ENCODE results near the gene RAB3A.

The RAB3A gene

GRCh38 chr19:18223860-18224524, 20.1 kb upstream of the RAB3A start (continued):
- TF ChIP-seq AEBP2 (tag by site-specific recombination; IDR thresholded peaks at IDR 0.05; ENCODE audit: borderline replicate concordance), result no peak
- TF ChIP-seq ZBTB20 (tag by site-specific recombination; IDR thresholded peaks at IDR 0.05), result no peak
- no peak for TF ChIP-seq ZNF23 (tag by site-specific recombination; IDR thresholded peaks at IDR 0.05; ENCODE audit: borderline replicate concordance)
- no peak for TF ChIP-seq SETDB1 (IDR thresholded peaks at IDR 0.05; ENCODE audit: insufficient read length, low read length)
- peak; percentile 71 for TF ChIP-seq ZNF324 (tag by site-specific recombination; IDR thresholded peaks at IDR 0.05)
- TF ChIP-seq ZNF610 (tag by site-specific recombination; IDR thresholded peaks at IDR 0.05; ENCODE audit: borderline replicate concordance), result 0 out of 2 replicates have a peak, but pooled peaks have one; percentile 50
- peak; percentile 85 for TF ChIP-seq ZNF580 (tag by site-specific recombination; IDR thresholded peaks at IDR 0.05)
- no peak for TF ChIP-seq ZNF362 (tag by site-specific recombination; IDR thresholded peaks at IDR 0.05)
- TF ChIP-seq ZBTB10 (tag by site-specific recombination; IDR thresholded peaks at IDR 0.05), result peak; percentile 65
- TF ChIP-seq ZFHX2 (tag by site-specific recombination; conservative IDR thresholded peaks at IDR 0.05), result peak; percentile 66; the same call in 1 of the 2 replicates
- no peak for TF ChIP-seq ZFP41 (tag by site-specific recombination; IDR thresholded peaks at IDR 0.05; ENCODE audit: borderline replicate concordance)
- peak; percentile 59; the same call in 1 of the 2 replicates for TF ChIP-seq ZNF76 (tag by site-specific recombination; IDR thresholded peaks at IDR 0.05; ENCODE audit: borderline replicate concordance, low read depth)
- TF ChIP-seq ZNF398 (tag by site-specific recombination; IDR thresholded peaks at IDR 0.05), result peak; percentile 45; the same call in 1 of the 2 replicates
- TF ChIP-seq ZNF548 (tag by site-specific recombination; IDR thresholded peaks at IDR 0.05), result no peak
- no peak for TF ChIP-seq ZNF704 (tag by site-specific recombination; IDR thresholded peaks at IDR 0.05)
- TF ChIP-seq ZNF48 (tag by site-specific recombination; IDR thresholded peaks at IDR 0.05), result no peak
- peak; percentile 66 for TF ChIP-seq ZNF629 (tag by site-specific recombination; IDR thresholded peaks at IDR 0.05)
- TF ChIP-seq ZNF596 (tag by site-specific recombination; IDR thresholded peaks at IDR 0.05), result peak; percentile 38; the same call in 1 of the 2 replicates
- peak; percentile 96 for TF ChIP-seq KLF9 (tag by site-specific recombination; IDR thresholded peaks at IDR 0.05; ENCODE audit: low read depth)
- TF ChIP-seq ZNF623 (tag by site-specific recombination; IDR thresholded peaks at IDR 0.05), result peak; percentile 96
- TF ChIP-seq ZNF121 (tag by site-specific recombination; IDR thresholded peaks at IDR 0.05), result no peak
- peak; percentile 76 for TF ChIP-seq EGR2 (tag by site-specific recombination; IDR thresholded peaks at IDR 0.05; ENCODE audit: low read depth)
- no peak for TF ChIP-seq GLI4 (tag by site-specific recombination; IDR thresholded peaks at IDR 0.05)
- TF ChIP-seq ZNF785 (tag by site-specific recombination; IDR thresholded peaks at IDR 0.05), result peak; percentile 59; the same call in 1 of the 2 replicates
- peak; percentile 55; the same call in 1 of the 2 replicates for TF ChIP-seq ZNF600 (tag by site-specific recombination; IDR thresholded peaks at IDR 0.05)
- TF ChIP-seq PRDM10 (tag by site-specific recombination; IDR thresholded peaks at IDR 0.05), result peak; percentile 81

Data from HEK293 (cell line).